Caki2 (cell line): ENCODE data around the gene EIF4H. TPM values are rescaled to one million over a fixed set of nuclear protein-coding genes. Genes with fewer than 3 reads are reported as not detected.

ENCODE experiments used
- DNase-seq: peaks from one replicate; pipeline ENCODE4 v3.0.0-alpha.2; 2015; ENCODE audit warnings: low read depth
- in situ Hi-C: cut with HindIII; loops from 2 replicates; pipeline ENCODE4 v1.10.0; 2016; ENCODE audit warnings: low sequenced_read_pairs, low pct_unique_long_range_greater_than_20kb, mixed read lengths
- total RNA-seq: library from RNA; depleted of rRNA; stranded (reverse); fragments of >200 nt; shearing (Covaris generic); gene quantifications from 2 replicates; pipeline ENCODE4 v1.2.3, GENCODE V29; 2014; ENCODE audit warnings: low replicate concordance; rRNA removed

Gene EIF4H
- total RNA-seq, 1 experiment from 2014 or later = 380 TPM

DNA sequence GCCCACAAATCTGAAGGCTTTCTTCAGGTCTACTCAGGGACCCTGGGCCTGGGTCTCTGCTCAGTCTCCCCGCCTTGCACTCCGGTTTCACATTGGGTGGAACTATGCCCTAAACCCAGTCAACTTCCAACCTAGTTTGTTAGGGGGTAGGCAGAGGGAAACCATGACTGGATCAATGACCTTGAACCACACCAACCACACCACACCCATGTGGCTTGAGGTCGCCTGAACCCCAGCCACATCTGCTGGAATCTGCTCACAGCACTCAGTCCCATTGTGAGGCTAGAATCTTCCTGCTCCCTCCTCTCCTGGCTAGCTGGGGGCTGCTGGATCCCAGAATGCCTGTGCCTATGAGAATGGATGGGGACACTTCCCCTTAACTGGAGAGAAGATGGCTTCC is 62.1 kb downstream of the EIF4H start:
- in situ Hi-C loops = no loop called here

DNA sequence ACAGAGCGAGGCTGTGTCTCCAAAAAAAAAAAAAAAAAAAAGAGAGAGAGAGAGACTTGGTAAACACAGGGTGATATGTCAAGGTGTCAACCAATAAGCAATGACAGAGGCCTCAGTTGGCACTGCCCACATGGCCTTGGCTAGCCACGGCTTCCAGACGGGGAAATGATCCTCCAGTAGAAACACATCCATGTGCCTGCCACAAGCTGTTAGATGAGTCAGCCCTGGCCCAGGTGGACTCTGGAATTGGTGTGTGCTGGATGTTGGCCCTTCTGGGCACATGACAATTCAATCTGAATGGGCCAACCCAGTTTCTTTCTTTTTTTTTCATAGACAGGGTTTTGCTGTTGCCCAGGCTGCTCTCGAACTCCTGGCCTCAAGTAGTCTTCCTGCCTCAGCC is 66.3 kb downstream of the EIF4H start:
- DNase-seq = no peak
- in situ Hi-C loops = no loop called here

More for the DNA sequence above, 62.1 kb downstream of the EIF4H start:
- DNase-seq = no peak

DNA sequence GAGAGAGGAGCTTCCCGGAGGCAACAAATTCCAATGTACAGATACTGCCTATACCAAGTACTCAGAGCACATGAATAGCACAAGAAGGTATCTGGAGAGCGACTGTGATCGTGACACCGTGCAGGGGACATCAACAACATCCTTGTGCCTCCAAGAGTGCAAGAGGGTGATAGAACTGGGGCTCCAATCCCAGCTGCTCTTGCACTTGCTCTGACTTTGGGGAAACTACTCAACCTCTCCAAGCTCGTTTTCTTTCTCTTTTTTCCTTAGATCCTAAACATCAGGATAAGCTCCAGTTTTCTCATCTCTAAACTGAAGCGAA is 67.9 kb downstream of the EIF4H start:
- DNase-seq = no peak
- in situ Hi-C loops = no loop called here

DNA sequence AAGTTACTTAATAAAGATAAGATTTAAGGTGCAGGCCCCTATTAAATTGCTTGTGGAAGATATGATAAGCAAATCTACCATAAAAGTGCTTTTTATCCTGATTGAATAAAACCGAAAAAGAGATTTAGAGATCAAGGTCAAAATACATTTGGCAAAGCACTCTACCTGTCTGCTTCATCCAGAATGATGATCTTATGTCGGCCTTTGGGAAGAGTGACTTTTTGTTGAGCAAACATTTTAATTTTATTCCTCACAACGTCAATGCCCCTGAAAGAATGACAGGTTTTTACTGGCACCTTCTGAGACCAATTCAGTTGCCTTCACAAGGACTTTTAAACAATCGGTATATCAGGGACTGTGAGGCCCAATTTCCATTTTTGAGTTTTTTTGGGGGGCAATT is 72.3 kb downstream of the EIF4H start:
- in situ Hi-C loops = no loop called here
- no peak for DNase-seq

Other genes with a start within 250 kb of the EIF4H start
- gene ELN, start 146.2 kb upstream of the EIF4H start, total RNA-seq = 0.27 TPM in 1 of 2 replicates, not detected in the other
- 50.7 and 54.0 TPM in 2 replicates for gene LIMK1, start 90.6 kb upstream of the EIF4H start, total RNA-seq
- gene LAT2, start 35.6 kb downstream of the EIF4H start, total RNA-seq = 0.84 and 5.4 TPM in 2 replicates
- gene RFC2, start 80.0 kb downstream of the EIF4H start, total RNA-seq = 50.5 and 52.0 TPM in 2 replicates
- 20.5 and 35.9 TPM in 2 replicates for gene CLIP2, start 115.1 kb downstream of the EIF4H start, total RNA-seq